ENCODE results near the gene ATP5PF. TPM values are rescaled to one million over a fixed set of nuclear protein-coding genes. Genes with fewer than 3 reads are reported as not detected.
A peak's percentile ranks its signal among the peaks of the same experiment; 100 is the strongest.
"Not testable (repeated sequence)": the region's sequence is repeated elsewhere in the genome, so short reads cannot be mapped to it uniquely, and the experiment has no call there.

The ATP5PF gene, protein sequence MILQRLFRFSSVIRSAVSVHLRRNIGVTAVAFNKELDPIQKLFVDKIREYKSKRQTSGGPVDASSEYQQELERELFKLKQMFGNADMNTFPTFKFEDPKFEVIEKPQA
- total RNA-seq: 100 to 1,000 TPM; 114 to 131 TPM

DNA sequence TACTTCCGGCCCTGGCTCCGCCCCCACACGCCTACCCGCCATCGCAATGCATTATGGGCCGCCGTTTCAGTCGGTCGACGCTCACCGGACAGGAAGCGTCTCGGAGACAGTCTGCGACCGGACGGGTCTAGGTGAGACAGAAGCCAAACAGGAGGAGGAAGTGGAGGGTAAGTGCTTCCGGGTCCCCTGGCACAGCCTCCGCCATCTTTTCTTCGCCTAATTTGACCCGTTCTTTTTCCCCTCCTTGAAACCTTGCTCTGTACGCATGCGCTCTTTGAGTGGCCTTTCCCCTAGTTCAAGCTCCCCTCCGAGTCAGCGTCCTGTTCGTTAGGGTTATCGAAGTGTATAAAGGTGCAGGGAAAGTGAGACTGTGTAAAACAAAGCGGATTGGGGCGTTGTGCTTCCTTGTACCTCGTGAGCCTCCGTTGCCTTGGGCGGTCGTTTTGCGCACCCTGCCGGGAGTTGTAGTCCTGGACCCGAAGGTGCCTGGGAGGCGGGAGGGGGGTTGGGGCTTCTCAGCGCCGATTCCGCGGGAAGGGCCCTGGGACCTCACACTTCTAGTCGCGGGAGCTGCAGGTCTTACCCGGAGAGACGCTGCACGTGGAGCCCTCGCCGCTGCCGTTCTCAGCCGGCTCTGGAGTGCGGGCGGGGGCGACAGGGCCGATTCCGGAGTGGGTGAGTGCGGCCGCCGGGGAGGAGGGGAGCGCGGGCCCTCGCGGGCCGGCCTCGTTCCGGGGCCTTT lies at the start of gene ATP5PF, which contains the start of gene GABPA:
Gene ATP5PF, minus strand, starts transcription at position 1 of the 742 bp plus-strand sequence. CDS start 5,110 bp downstream, outside the sequence.
Gene GABPA, plus strand, starts transcription at position 69 of the 742 bp plus-strand sequence. CDS start 6,627 bp downstream, outside the sequence.
- ATAC-seq: peak; percentile 94
- H3K36me3 Mint-ChIP-seq: peaks cover 3% of the 10 kb centered on the region
- peak within 1 kb of the TSS; percentile 100 for H3K27ac Mint-ChIP-seq
- no peaks in the 10 kb centered on the region for H3K27me3 Mint-ChIP-seq
- peak within 1 kb of the TSS; percentile 95 for H3K4me3 Mint-ChIP-seq
- peak; percentile 98 for DNase-seq
- H3K9me3 Mint-ChIP-seq (ENCODE audit: low read depth): no peaks in the 10 kb centered on the region
- CTCF ChIA-PET: interaction anchor here (0.8 to 2.3 kb wide), 4 partner anchors 15 to 312 kb away, joined by 3 to 16 read pairs (median 3); no protein-coding TSS in a partner anchor
- H3K4me1 Mint-ChIP-seq: peaks cover 36% of the 10 kb centered on the region

DNA sequence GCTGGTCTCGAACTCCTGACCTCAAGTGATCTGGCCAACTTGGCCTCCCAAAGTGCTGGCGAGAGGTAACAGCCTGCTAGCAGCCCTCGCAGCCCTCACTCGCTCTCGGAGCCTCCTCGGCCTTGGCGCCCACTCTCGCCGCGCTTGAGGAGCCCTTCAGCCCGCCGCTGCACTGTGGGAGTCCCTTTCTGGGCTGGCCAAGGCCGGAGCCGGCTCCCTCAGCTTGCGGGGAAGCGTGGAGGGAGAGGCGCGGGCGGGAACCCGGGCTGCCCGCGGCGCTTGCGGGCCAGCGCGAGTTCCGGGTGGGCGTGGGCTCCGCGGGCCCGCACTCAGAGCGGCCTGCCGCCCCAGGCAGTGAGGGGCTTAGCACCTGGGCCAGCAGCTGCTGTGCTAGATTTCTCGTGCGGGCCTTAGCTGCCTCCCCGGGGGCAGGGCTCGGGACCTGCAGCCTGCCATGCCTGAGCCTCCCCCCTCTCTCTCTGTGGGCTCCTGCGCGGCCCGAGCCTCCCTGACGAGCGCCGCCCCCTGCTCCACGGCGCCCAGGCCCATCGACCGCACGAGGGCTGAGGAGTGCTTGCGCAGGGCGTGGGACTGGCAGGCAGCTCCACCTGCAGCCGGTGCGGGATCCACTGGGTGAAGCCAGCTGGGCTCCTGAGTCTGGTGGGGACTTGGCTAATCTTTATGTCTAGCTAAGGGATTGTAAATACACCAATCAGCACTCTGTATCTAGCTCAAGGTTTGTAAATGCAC lies 43.6 kb upstream of the ATP5PF start:
- H3K36me3 Mint-ChIP-seq; DNase-seq; H3K9me3 Mint-ChIP-seq (ENCODE audit: low read depth); H3K4me3 Mint-ChIP-seq; H3K27me3 Mint-ChIP-seq; H3K27ac Mint-ChIP-seq; ATAC-seq; H3K4me1 Mint-ChIP-seq: not testable (repeated sequence)
- CTCF ChIA-PET: interaction anchor here (0.8 kb wide), 1 partner anchor 23 kb away, joined by 3 read pairs; no protein-coding TSS in a partner anchor

DNA sequence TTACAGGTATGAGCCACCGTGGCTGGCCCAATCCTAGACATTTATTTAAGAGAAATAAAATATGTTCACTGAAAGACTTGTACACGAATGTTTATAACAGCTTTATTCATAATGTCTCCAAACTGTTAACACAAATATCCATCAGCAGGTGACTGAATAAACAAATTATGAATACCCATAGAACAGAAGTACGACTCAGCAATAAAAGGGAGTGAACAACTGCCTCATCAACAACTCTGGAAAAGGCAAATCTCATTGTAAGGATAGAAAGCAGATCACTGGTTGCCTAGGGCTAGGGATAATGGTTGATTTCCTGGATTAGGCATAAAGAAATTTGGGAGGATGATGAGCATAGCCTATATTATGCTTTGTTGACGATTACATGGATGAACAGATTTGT lies 41.7 kb upstream of the ATP5PF start:
- H3K27ac Mint-ChIP-seq: no peak overlapping the region
- no peak for DNase-seq
- H3K9me3 Mint-ChIP-seq (ENCODE audit: low read depth): no peaks in the 10 kb centered on the region
- no peak overlapping the region for H3K4me3 Mint-ChIP-seq
- no peak for ATAC-seq
- CTCF ChIA-PET: interaction anchor here (0.6 to 1.6 kb wide), 2 partner anchors 21 to 29 kb away, joined by 3 to 4 read pairs; no protein-coding TSS in a partner anchor
- H3K4me1 Mint-ChIP-seq: no peaks in the 10 kb centered on the region
- H3K36me3 Mint-ChIP-seq: no peaks in the 10 kb centered on the region
- H3K27me3 Mint-ChIP-seq: no peaks in the 10 kb centered on the region

DNA sequence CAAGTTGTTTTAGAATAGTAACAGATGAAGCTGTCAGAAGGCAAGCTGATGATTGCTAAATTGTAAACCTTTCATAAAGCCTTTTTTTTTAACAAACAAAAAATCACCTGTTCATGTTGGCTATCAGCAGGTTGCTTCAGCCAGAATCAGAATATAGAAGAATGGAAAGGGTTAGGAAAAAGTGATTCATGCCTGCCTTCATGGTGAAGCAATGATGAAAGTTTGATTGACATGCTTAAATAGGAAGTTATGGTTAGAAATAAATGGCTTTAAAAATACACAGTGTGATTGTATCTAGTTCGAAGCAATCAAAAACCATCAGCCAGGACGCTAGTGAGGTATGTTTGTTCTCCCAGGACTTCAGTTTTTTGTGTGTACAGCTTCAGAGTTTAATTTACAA lies 38.0 kb upstream of the ATP5PF start:
- H3K36me3 Mint-ChIP-seq: peaks cover 4% of the 10 kb centered on the region
- ATAC-seq (no peak), DNase-seq (no peak)
- CTCF ChIA-PET: no interaction called here
- no peaks in the 10 kb centered on the region for H3K27me3 Mint-ChIP-seq
- no peaks in the 10 kb centered on the region for H3K9me3 Mint-ChIP-seq (ENCODE audit: low read depth)
- H3K4me3 Mint-ChIP-seq: no peak overlapping the region
- H3K27ac Mint-ChIP-seq: no peak overlapping the region
- no peaks in the 10 kb centered on the region for H3K4me1 Mint-ChIP-seq

DNA sequence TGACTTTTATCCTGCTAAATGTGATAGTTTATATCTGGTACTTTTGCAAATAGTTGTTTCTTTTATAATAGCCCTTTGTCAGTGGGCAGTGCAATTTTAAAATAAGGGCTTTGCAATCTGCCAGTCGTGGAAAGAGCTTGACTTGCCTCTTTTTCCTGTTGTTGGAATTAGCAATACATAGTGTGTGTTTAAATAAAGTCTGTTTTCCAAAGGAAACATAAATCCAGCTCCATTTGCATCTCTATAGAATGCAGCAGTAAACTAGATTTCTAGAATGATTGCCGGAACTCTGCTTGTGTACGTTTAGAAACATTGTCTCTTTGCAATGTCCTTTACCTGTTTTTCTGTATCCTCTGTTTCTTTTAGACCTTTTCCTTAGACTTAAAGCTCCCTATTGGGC lies 33.2 kb upstream of the ATP5PF start:
- ATAC-seq: no peak
- no peaks in the 10 kb centered on the region for H3K4me1 Mint-ChIP-seq

DNA sequence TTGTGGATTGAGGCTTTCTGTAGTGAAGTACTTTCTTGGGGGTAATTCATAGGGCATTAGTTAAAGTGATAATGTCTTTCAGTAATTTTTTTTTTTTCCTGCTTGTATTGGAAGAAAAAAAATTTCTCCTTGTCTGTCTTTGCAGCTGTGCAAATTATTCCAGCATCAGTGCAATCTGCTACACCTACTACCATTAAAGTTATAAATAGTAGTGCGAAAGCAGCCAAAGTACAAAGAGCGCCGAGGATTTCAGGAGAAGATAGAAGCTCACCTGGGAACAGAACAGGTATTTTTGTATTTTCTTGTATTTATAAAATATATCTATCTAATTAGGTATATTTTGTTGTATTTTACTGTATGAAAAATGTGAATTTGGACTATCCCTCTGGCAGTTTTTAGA lies 29.4 kb upstream of the ATP5PF start:
- ATAC-seq: no peak
- no peaks in the 10 kb centered on the region for H3K27me3 Mint-ChIP-seq
- no peaks in the 10 kb centered on the region for H3K9me3 Mint-ChIP-seq (ENCODE audit: low read depth)
- DNase-seq: no peak
- no peak overlapping the region for H3K4me3 Mint-ChIP-seq
- H3K36me3 Mint-ChIP-seq: peaks cover 44% of the 10 kb centered on the region
- peaks cover 21% of the 10 kb centered on the region for H3K4me1 Mint-ChIP-seq
- H3K27ac Mint-ChIP-seq: no peak overlapping the region
- CTCF ChIA-PET: interaction anchor here (1.4 kb wide), 2 partner anchors 23 to 156 kb away, joined by 4 to 5 read pairs; no protein-coding TSS in a partner anchor

More for the DNA sequence above, 33.2 kb upstream of the ATP5PF start:
- H3K27ac Mint-ChIP-seq: no peak overlapping the region
- CTCF ChIA-PET: interaction anchor here (0.9 kb wide), 1 partner anchor 34 kb away, joined by 3 read pairs; no protein-coding TSS in a partner anchor
- H3K36me3 Mint-ChIP-seq: peaks cover 24% of the 10 kb centered on the region
- H3K4me3 Mint-ChIP-seq: no peak overlapping the region
- DNase-seq: no peak
- no peaks in the 10 kb centered on the region for H3K27me3 Mint-ChIP-seq
- no peaks in the 10 kb centered on the region for H3K9me3 Mint-ChIP-seq (ENCODE audit: low read depth)

DNA sequence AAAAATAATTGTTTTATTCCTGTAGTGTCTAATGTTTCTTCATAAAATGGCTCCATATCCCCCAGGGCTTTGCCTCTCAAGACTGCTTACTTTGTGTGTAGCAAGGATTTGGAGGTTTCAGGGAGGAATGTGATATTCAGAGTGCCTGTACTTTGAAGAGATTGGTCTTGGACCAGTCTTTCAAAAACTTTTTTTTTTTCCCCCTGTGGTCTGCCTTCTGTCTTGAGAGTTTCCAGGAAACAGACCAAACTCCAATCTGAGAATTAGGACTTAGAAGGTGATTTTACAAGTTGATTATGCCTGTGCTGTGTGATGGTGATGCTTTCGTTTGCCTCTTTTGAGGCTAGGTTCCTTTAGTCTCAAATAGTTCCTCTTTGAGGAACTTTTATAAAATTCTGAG lies 26.0 kb upstream of the ATP5PF start:
- no peaks in the 10 kb centered on the region for H3K9me3 Mint-ChIP-seq (ENCODE audit: low read depth)
- H3K4me1 Mint-ChIP-seq: peaks cover 41% of the 10 kb centered on the region
- H3K36me3 Mint-ChIP-seq: peaks cover 59% of the 10 kb centered on the region
- H3K27me3 Mint-ChIP-seq: no peaks in the 10 kb centered on the region
- DNase-seq: no peak
- ATAC-seq: no peak
- no peak overlapping the region for H3K27ac Mint-ChIP-seq
- CTCF ChIA-PET: no interaction called here
- H3K4me3 Mint-ChIP-seq: no peak overlapping the region

DNA sequence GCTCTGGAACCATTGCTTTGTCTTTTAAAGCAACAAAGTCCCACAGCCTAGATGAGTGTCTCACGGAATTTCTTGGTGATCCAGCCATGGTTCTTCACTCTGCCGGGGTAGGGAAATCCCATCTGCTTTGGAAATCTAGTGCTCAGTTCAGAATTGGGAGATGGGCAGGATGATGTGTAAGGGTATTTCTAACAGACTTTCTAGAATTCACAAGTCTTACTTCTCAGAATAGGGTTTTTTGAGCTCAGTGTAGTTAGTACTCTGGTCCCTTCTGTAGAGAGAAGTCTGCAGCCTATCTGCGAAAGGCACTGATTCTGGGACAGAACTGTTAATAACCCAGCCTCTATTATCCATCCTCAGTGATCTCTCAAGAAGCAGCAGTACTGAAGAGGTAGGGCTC lies 25.4 kb upstream of the ATP5PF start:
- Mint-ChIP-seq H3K4me3 (no peak overlapping the region), H3K4me1 (peaks cover 45% of the 10 kb centered on the region), H3K36me3 (peaks cover 55% of the 10 kb centered on the region), H3K9me3 (ENCODE audit: low read depth) (no peaks in the 10 kb centered on the region), H3K27me3 (no peaks in the 10 kb centered on the region), H3K27ac (no peak overlapping the region)
- CTCF ChIA-PET: no interaction called here
- ATAC-seq (no peak), DNase-seq (no peak)

DNA sequence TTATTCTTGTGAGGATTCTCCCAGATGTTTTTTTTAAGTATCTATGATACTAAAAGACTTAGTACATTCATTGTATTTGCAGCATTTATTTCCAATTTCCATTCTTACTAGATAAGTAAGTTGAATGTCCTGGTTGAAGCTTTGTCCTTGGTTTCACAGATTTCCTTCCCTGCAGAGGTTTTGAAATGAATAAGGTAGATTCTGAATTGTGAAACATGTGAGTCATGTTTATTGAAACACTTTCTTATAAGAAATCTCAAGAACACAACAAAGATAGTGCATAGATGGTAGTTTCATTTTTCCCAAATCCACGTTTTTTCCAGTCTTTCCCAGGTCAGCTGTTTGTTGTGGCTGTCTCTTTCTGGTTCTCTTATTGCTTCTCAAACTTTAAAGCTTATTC lies 24.9 kb upstream of the ATP5PF start:
- Mint-ChIP-seq H3K27ac (no peak overlapping the region), H3K27me3 (no peaks in the 10 kb centered on the region), H3K4me3 (no peak overlapping the region), H3K4me1 (peaks cover 45% of the 10 kb centered on the region), H3K36me3 (peaks cover 54% of the 10 kb centered on the region), H3K9me3 (ENCODE audit: low read depth) (no peaks in the 10 kb centered on the region)
- CTCF ChIA-PET: no interaction called here
- ATAC-seq (no peak), DNase-seq (no peak)

DNA sequence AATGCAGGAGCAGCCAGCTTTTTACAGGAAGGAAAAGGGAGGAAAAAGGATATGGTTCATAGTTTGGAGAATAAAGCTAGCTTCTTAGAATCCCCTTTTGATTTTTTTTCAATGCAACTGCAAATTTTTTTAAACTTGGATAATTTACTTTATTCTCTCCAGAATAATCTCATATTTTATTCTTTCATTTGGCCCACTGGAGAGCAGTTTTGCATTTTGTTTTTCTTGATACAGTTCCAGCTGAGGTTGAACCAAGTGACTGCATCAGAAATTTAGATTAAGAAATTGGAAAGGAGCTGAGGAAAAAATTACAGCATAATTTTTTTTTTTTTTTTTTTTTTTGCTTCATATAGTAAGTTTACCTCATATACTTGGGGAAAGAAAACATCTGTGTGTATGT lies 22.8 kb upstream of the ATP5PF start:
- no peaks in the 10 kb centered on the region for H3K9me3 Mint-ChIP-seq (ENCODE audit: low read depth)
- ATAC-seq: no peak
- H3K4me3 Mint-ChIP-seq: no peak overlapping the region
- CTCF ChIA-PET: interaction anchor here (1.2 kb wide), 1 partner anchor 44 kb away, joined by 5 read pairs; no protein-coding TSS in a partner anchor
- no peaks in the 10 kb centered on the region for H3K27me3 Mint-ChIP-seq
- H3K36me3 Mint-ChIP-seq: peaks cover 57% of the 10 kb centered on the region
- DNase-seq: no peak
- peak overlapping the region; percentile 28 for H3K27ac Mint-ChIP-seq
- peaks cover 45% of the 10 kb centered on the region for H3K4me1 Mint-ChIP-seq

DNA sequence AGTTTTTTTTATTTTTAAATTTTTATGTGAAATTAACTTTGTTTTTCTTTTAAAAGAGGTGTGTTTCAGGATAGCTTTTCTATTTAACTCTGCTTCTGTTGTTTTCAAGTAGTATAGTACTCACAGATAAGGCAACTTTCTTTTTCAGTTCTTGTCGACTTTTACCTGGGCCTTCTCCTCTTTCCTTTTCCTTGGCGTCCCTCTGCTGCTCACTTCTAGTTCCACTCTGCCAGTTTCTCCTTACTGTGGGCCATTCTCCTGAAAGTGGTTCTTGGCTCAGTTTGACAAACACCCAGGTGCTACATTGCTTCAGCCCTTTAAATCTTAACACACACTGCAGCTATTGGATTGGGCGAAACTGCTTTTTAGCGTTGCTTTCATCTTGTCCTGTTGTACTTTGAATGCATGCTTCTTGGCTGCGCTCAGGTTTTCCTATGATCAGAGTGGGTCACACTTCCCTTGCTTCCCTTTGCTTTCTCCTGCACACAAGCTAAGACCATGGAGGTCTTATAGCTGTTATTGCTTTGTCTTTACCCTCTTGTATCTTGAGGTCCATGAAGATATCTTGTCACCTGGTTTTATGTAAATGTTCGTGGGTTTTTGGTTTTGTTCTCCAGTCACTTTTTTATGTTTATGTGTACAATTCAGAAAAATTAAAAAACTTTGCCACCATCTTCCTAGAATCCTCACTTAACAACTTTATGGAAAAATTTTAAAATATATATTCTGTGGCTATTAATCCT lies 21.7 kb upstream of the ATP5PF start:
- CTCF ChIA-PET: interaction anchor here (1.0 to 1.2 kb wide), 2 partner anchors 9 to 45 kb away, joined by 3 to 5 read pairs; no protein-coding TSS in a partner anchor
- DNase-seq (no peak), ATAC-seq (peak; percentile 30)
- H3K27me3 Mint-ChIP-seq: no peaks in the 10 kb centered on the region
- H3K4me1 Mint-ChIP-seq: peaks cover 45% of the 10 kb centered on the region
- H3K27ac Mint-ChIP-seq: peak overlapping the region; percentile 65
- peak overlapping the region; percentile 48 for H3K4me3 Mint-ChIP-seq
- H3K9me3 Mint-ChIP-seq (ENCODE audit: low read depth): no peaks in the 10 kb centered on the region
- H3K36me3 Mint-ChIP-seq: peaks cover 62% of the 10 kb centered on the region

DNA sequence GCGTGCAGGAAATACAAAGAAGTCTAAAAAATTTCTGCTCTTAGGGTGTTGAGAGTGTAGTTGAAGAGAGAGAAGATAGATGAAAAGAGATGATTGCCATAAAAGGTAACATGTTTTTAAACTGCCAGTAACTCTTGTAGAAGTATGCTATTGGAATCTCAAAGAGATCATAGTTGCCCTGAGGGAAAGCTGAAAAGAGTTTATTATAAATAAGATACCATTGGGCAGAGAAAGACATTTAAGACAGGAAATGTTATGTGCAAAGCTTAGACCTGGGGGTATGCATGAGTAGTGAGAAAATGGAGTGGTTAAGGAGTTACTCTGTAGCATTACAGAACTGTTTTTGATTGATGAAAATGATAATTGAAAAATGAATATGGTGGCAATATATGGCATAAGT lies 17.7 kb upstream of the ATP5PF start:
- Mint-ChIP-seq H3K36me3 (peaks cover 43% of the 10 kb centered on the region), H3K27ac (no peak overlapping the region)

DNA sequence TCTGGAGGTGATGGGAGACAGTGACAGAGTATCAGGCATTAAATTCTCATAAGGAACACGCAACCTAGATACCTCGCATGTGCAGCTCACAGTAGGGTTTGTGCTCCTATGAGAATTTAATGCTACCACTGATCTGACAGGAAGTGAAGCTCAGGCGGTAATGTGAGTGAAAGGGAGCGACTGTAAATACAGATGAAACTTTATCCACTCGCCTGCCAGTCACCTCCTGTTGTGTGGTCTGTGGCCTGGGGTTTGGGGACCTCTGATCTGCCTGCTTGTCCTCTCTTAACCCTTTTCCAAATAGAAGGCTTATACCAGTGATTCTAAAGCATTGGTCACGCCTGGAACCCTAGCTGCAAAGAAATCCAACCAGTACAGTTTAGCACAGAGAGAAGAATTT lies 15.4 kb upstream of the ATP5PF start:
- Mint-ChIP-seq H3K27ac (peak overlapping the region; percentile 82), H3K36me3 (peaks cover 35% of the 10 kb centered on the region), H3K27me3 (no peaks in the 10 kb centered on the region), H3K4me1 (peaks cover 15% of the 10 kb centered on the region), H3K4me3 (no peak overlapping the region), H3K9me3 (ENCODE audit: low read depth) (no peaks in the 10 kb centered on the region)
- ATAC-seq: peak; percentile 85
- CTCF ChIA-PET: interaction anchor here (1.0 kb wide), 1 partner anchor 16 kb away, joined by 3 read pairs; no protein-coding TSS in a partner anchor
- peak; percentile 71 for DNase-seq

More for the DNA sequence above, 17.7 kb upstream of the ATP5PF start:
- Mint-ChIP-seq H3K4me1 (peaks cover 33% of the 10 kb centered on the region), H3K27me3 (no peaks in the 10 kb centered on the region), H3K4me3 (no peak overlapping the region), H3K9me3 (ENCODE audit: low read depth) (no peaks in the 10 kb centered on the region)
- no peak for DNase-seq
- CTCF ChIA-PET: interaction anchor here (0.7 kb wide), 1 partner anchor 247 kb away, joined by 3 read pairs; no protein-coding TSS in a partner anchor
- ATAC-seq: no peak
